HG02759 (cell line): ENCODE results near the gene MAP3K21.
A peak's percentile ranks its signal among the peaks of the same experiment; 100 is the strongest.

Experiments
- ATAC-seq: cut with Tn5 transposase; IDR thresholded peaks from one replicate; pipeline ENCODE4 v1.9.1; 2021; ENCODE audit warnings: mild to moderate bottlenecking, moderate library complexity; ENCODE audit not compliant: unreplicated experiment

Gene MAP3K21

DNA sequence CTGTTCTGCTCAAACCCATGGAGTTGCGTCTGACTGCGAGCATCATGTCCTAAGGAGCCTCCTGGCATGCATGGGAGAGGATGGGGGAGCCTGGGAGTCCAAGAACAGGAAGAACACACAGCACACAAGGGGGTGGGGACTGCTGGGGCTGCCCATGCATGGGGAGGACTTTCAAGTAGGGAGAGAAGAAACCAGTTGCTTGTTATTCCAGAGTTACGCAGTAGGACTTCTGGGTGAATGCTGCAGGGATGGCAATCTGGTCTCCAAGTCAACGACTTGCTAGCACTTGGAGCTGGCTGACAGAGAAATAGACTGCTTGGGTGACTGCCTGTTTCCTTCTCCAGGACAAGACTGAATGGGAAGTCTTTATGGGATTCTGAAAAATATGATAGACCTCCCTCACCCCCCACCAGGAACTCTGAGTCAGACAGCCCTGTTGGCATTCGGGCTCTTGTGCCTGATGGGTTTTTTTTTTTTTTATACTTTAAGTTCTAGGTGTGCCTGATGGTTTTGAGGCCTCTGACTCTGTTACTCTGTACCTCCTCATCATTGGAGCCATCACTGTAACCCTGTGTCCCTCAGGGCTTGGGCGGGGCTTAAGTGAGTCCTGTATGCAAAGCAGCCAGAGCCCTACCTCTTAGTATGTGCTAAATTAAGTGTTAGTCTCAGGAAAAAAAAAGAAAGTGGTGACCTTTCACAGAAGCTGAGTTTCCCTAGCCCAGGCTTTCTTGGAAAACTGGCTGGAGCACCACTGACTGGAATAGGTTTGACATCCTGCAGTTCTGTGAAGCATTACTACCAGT lies 30.3 kb downstream of the MAP3K21 start:
- ATAC-seq, result no peak

DNA sequence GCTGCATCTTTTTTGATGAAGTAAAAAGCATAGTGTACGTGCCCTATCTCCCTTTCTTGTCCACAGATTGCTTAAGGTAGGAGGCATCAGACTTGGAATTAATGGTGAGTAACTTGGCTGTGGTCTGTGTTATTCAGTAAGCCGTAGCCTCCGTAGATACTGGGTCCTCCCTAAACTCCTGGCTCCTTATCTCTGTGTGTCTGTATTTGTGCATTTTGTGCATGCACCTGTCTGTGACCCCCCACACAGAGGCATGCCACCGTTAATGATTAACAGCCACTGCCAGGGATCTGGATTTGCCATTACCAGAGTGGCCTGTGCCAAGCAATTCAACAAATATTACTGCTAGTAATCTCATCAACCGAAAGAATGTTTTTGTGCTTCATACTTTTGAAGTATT lies 31.9 kb downstream of the MAP3K21 start:
- no peak for ATAC-seq

DNA sequence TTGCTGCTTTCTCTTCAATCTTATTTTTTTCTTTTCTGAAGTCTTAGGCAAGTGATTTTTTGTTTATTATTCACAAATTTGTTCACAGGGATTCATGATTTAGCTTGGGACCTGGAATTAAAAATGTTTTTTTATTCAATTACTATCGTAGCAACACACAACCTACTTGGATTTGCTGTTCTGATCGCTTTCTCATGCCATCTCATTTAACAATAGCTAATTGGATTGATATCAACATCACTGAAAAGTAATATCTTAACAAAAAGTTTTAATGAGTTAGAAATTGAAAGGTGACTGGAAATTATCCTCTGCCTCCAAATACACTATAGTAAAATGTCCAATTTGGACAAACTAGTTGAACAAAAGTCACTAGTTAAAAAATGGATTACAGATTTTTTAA lies 32.4 kb downstream of the MAP3K21 start:
- ATAC-seq, result no peak

DNA sequence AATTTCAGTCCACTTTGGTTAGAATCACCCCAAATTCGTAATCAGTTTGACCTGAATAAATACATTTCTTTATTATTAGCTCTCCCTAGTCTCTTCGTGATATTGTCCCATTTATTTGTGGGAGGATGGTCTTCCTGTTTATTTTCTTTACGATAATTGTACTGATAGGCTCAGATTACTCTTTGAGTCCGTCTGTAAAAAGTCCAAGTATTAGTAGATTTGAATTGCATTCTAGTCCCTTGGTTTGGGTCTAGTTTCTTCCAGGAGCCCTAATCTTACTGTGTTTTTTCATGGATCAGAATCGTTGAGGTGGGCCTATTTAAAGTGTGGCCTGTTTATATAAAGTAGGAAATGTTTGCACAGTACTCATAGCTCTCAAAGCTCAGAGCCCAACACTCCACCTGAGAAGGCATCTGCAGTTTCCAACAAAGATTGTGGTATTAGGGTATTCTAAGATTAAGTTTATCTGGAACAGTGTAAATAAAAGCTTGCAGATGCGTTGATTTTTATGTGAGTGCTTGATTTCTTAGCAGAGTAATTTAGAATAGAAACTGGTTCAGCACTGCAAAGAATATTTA lies 33.1 kb downstream of the MAP3K21 start:
- ATAC-seq, result no peak

DNA sequence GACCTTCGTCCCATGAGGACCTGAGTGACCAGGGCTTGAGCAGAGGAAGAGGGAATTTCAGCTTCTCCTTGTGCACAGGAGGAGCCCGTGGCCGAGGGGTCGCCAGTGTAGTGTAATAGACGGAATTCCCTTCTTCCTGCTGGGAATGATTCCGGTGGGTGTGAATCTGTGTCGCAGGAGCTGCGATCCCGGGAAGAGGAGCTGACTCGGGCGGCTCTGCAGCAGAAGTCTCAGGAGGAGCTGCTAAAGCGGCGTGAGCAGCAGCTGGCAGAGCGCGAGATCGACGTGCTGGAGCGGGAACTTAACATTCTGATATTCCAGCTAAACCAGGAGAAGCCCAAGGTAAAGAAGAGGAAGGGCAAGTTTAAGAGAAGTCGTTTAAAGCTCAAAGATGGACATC lies 34.4 kb downstream of the MAP3K21 start:
- ATAC-seq, result no peak

DNA sequence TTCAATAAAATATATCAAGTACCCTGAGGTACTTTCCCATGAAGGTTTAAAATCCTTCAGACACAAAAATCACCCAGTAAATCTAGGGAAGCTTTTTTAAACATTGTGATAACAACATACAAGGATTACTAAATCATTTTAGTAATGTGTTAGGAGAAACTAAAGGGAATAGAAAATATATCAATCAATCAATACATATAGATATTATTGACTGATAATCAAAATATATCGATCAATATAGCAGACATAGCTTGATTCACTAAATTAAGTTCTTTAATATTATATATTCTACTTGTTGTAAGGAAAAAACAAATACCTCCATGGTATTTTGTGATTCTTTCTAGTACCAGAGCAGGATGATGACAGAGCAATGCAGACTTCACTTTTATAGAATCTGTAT lies 35.2 kb downstream of the MAP3K21 start:
- no peak for ATAC-seq

DNA sequence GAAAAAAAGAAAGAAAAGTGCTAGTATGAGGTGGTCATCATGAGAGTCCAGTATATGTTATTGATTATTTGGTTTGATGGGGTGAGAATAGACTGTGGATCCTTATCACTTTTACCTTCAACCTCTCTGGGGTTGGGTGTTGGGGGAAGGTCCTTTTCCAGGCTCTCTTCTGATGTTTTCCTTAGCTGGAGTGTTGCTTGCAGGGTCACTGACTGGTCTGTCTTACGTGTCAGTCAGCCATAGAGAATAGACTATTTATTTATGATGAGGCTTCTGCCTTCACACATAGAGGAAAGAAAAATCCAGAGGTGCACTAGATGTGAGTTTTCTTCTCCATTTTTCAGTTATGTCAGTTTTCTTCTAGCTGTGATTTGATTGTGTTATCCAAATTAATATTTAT lies 36.5 kb downstream of the MAP3K21 start:
- ATAC-seq, result no peak

DNA sequence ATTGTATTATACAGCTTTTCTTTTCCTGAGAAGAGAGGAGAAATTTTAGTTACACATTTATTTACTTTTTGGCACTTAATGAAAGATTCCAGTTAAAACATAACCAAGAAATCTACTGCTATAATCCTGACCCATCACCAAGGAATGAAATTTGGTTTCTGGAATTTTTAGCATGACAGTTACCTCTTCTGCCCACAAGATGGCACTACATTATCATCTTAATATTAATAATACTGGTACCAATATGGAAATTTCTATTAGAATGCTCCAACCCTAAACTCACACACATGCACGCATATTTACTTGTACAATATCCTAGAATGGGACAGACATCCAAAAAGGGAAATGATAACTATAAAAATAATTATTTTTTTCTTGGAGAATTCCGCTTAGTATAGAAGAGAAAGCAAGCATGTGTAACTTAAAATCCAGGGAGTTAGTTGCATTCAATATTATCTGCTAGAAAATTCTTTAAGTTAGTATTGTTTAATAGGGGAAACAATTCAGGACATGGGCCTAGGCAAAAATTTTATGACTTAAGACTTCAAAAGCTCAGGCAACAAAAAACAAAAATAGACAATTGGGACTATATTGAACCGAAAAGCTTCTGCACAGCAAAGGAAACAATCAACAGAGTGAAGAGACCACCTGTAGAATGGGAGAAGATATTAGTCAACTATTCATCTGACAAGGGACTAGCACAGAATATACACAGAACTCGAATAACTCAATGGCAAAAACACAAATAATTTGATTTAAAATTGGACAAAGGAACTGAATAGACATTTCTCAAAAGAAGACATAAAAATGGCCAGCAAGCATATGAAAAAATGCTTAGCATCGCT lies 37.4 kb downstream of the MAP3K21 start:
- ATAC-seq, result no peak

DNA sequence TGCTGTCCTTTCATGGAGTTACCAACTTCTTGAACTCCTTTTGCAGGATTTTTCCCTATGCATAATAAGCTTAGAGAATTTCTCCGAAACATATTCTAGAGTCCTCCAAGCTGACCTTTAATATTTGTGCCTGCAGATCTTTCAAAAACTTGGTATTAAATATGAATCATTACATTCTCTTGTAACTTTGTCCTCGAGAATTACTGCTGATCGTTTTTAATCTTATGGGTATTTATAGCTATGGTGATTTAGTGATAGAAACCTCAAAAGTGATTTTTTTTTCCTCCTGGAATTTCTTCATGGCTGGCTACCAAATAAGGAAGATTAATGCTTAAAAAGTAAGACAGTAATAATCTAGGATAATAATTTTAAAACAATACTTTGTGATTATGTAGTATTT lies 39.1 kb downstream of the MAP3K21 start:
- no peak for ATAC-seq

DNA sequence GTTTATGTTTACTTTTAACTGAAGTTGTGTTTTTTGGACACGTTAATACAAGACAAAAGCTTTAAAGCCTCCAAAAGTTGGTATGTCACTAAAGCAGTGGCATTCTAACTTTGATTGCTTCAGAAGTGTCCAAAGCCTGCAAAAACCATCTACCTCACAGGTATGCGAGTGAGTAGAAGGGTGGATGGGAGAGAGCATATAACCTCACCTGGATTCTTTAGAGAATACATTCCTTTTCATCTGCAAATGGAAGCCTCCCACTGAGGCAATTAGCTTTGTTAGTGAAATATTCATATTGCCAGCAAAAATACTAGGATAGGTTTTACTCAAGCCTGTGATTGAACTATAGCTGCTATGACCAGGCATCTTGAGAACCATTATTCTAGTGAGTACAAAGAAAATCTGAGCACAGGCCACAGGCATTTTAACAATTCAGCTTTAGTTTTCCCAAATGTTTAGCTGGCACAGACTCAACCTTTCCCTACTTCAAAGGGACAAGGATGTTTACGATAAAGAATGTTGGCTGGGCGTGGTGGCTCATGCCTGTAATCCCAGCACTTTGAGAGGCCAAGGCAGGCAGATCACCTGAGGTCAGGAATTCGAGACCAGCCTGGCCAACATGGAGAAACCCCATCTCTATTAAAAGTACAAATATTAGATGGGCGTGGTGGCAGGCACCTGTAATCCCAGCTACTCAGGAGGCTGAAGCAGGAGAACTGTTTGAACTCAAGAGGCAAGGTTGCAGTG lies 39.7 kb downstream of the MAP3K21 start:
- no peak for ATAC-seq

DNA sequence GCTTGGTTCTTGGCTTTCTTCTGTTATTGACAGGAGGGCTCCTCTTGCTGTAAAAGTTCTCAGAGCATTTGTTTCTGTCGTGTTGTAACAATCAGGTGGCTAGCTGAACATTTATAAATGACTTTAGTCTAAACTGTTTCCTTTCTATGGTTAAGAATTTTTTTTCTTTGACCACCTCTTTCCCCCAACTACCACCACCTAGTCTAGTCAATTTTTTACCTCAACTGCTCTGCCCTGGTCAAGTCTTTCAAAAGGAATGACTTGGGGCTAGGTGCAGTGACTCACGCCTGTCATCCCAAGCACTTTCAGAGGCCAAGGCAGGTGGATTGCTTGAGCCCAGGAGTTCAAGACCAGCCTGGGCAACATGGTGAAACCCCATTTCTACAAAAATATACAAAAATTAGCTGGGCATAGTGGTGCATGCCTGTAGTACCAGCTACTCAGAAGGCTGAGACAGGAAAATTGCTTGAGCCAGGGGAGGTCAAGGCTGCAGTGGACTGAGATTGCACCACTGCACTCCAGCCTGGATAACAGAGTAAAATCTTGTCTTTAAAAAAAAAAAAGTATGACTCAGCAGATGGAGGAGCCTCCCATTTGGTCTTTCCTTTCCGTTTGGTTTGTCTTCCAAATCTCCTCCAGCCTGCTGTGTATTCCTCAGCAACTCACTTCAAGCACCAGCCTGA lies 40.7 kb downstream of the MAP3K21 start:
- ATAC-seq, result no peak

DNA sequence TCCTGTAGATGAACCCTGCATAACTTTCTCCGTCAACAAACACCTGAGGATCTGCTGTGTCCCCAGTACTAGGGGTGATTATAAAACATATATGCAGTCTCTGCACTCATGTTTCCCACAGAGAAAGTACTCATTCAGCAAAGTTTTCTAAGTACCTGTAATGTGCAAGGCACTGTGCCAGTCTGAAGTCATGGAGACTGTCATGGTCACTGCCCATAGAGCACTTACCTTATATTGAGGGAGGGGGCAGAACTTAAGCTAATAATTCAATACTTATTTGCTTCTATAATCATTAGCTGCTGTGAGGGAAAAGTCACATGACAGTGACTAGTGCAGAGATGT lies 41.2 kb downstream of the MAP3K21 start:
- ATAC-seq, result no peak

DNA sequence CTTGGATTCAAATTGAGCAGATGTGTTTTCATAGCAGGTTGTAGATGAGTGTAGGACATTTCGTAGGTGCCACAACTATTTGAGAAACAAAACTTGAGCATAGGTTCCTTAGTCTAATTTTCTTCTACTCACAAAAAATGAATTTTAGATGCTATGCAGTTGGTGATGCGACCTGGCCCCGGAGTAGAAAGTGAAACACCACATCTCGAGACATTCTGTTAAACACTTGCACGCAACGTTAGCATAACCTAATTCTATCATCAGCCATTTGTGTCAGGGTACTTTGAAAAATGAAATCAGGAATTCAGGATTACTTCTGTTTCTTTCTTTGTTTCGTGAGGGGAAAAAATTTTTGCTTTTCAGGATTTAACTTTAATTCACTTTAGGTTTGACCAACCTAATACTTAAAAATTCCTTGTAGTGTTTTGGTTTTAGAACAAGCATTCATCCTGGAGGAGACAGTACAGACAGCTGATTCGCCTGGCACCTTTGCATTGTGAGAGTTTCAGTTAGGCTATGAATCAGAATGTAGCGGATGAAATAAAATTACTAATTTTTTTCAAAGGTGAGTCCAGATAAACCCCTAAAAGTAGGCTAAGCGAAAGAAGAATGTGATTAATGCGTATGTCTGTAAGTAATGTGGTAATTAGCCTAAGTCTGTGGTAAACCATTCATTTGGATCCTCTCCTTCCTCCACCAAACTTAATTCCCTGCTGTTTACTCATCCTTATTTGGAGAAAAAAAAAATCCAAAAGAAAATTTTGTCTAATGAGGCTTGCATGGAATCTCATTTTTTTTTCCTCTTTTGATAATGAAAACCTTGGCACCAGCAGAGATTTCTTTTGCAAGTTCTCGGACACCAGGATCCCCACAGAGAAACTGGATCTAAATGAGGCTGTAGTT lies 44.9 kb downstream of the MAP3K21 start:
- no peak for ATAC-seq

DNA sequence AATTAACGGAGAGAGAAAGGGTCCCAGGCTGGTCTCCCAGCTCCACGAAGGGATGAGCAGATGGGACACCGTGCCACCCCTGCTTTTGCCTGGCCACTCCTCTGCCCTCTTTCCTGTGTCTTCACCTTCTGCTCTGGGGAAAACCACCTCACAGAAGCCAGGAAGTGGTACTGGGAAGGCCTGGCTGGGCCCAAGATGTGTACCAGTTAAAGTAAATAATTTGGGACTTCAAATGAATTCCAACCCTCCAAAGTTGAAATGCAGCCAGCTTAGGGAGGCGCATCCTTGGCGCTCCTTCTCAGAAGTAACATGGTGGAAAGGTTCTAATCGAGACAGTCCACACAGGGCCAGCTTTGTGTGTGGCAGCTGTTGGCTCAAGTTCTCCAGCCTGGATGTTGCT lies 45.7 kb downstream of the MAP3K21 start:
- ATAC-seq, result no peak

DNA sequence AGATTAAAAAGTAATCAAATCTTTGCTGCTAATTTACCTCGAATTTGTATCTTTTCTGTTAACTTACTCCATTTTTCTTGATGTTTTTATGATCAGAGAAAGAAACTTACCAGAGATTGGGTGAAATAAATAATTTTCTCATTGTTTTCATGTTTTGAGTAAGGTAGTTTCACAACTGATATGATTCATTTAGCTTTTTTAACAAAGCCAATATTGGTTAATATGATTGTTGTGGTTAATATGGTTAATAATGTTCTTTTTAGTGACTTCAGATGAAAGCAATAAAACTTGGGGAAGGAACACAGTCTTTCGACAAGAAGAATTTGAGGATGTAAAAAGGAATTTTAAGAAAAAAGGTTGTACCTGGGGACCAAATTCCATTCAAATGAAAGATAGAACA lies 48.1 kb downstream of the MAP3K21 start:
- no peak for ATAC-seq

DNA sequence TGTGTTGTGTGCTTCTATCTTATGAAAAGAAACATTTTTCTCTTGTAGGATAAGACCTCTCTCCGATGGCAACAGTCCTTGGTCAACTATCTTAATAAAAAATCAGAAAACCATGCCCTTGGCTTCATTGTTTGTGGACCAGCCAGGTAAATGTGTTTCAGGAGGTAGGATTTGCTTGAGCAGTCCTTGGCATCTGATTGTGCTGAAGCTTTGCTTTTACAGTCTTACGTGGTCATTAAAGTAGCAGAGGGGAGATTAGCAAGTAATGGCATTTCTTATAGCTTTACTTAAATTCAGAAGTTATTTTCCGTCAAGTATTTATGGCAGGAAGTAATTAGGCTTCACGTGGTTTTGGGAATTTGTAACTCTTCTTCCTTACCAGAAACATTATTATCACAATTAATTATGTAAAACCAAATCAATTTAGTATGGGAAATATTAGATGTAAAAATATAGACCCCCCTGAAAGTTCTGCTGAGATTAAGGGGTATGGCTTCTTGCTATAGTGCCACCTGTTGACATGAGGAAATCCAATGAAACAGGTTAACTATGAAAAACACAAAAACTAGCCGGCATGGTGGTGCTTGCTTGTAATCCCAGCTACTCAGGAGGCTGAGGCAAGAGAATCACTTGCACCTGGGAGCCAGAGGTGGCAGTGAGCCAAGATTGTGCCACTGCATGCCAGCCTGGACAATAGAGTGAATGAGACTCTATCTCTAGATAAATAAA lies 49.0 kb downstream of the MAP3K21 start:
- ATAC-seq, result no peak

DNA sequence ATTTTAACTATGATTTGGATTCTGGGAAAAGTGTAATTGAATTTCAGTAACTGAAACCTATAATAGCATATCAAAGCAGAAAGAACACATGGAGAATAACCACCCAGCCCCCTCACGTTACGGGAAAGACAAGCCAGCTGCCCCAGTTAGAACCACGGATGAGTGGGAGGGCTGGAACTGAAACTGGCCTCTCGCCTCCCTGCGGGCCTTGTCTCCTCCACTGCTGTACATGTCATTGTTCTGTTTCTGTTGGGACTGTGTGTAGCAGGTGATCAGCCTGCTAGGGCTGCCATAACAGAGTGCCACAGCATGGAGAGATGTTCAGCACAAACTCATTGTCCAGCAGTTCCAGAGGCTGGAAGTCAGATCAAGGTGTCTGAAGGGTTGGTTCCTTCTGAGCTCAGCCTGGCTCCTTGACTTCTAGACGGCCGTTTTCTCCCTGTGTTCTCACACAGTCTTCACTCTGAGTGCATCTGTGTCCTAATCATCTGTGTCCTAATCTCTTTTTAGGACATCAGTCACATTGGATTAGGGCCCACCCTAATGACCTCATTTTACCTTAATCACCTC lies 52.4 kb downstream of the MAP3K21 start:
- peak; percentile 62 for ATAC-seq

DNA sequence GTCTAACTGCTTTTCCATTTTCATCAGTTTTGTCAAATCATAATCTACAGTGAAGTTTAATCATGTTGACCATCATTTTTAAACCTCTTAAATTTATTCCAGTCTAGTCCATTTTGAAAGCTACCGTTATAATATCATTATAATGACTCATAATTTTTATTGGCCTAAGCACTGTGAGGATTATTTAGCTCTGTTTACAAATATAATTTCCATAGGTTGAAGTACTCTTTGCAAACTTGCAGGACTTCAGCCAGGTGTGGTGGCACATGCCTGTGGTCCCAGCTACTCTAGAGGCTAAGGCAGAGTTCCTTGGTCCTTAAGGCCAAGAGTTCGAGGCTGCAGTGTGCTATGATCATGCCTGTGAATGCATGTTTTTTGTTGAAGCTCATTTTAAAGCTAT lies 54.3 kb downstream of the MAP3K21 start:
- no peak for ATAC-seq

DNA sequence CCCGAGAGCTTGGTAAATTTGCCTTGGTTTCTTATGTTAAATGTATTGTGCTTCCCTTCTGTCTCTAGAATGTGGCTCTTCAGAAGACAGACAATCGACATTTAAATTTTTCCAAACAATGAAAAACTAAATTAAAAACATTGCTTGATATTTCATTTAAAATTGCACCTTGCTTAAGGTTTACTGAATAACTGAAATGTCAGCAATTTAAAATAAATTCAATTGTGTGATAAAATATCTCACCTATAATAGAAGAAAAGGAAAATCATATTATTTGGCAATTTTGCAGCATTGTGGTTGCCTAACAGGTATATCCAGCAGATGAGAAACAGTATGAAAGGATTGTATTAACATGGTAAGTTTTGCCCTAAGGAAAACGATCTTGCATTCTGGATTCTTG lies 56.5 kb downstream of the MAP3K21 start:
- ATAC-seq, result no peak
